Activated T-helper 2 cell treated with anti-CD3 and anti-CD28 coated beads, Interferon-gamma antibody, Interleukin-2, Interleukin-4, amounts not matched to agents 10 μg/mL and 5 μg/mL and 100 μg/mL, durations not matched to agents 14 hours and 24 hours and 36 hours (primary cell): ENCODE data around the gene YIF1B. TPM values are rescaled to one million over a fixed set of nuclear protein-coding genes. Genes with fewer than 3 reads are reported as not detected.

Experiments used
- DNase-seq: peaks from one replicate; pipeline ENCODE4 v3.0.0; 2021; ENCODE audit warnings: low spot score
- H3K27ac Mint-ChIP-seq: one replicate; pipeline ENCODE4 v1.8.0; 2021; ENCODE audit warnings: mixed read lengths
- H3K27me3 Mint-ChIP-seq: one replicate; pipeline ENCODE4 v1.8.0; 2021; ENCODE audit warnings: low read depth, mixed read lengths
- H3K36me3 Mint-ChIP-seq: one replicate; pipeline ENCODE4 v1.8.0; 2021; ENCODE audit warnings: low read depth, mixed read lengths
- H3K4me1 Mint-ChIP-seq: one replicate; pipeline ENCODE4 v1.8.0; 2021; ENCODE audit warnings: low read depth, mixed read lengths
- H3K4me3 Mint-ChIP-seq: one replicate; pipeline ENCODE4 v1.8.0; 2021; ENCODE audit warnings: low read depth, mild to moderate bottlenecking, moderate library complexity, mixed read lengths
- H3K9me3 Mint-ChIP-seq: one replicate; pipeline ENCODE4 v1.8.0; 2021; ENCODE audit warnings: mixed read lengths
- intact Hi-C: fragments of 100-400 bp; cut with micrococcal nuclease; formaldehyde crosslinking; loops from one replicate; pipeline ENCODE4 v1.15.1; 2023
- total RNA-seq: library from RNA; stranded (reverse); gene quantifications from 2 replicates; pipeline ENCODE4 v1.2.3, GENCODE V29; 2022

YIF1B gene
- total RNA-seq, 1 donor from 2014 or later, result 106 TPM

DNA sequence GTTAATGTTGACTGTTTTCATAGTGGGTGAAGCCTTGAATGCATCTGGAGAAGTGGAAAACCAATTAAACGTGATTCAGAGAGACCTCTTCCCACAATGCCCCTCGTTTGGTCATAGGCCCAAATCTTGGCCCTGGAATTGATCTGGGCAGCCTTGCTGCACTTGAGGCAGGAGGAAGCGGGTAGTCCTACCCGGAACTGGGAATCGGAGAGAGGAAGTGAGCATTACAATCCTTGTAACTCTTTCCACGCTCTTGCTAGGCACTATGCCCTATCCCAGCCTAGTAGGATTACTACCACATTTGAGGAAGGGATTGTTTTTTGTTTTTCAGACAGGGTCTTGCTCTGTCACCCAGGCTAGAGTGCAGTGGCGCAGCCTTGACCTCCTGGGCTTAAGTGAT is 7.5 kb upstream of the YIF1B start:
- H3K9me3 Mint-ChIP-seq, result no peaks in the 10 kb centered on the region
- intact Hi-C loops, result no loop called here
- H3K27ac Mint-ChIP-seq, result no peak overlapping the region
- H3K27me3 Mint-ChIP-seq, result no peaks in the 10 kb centered on the region
- no peak for DNase-seq
- peaks cover 29% of the 10 kb centered on the region for H3K4me1 Mint-ChIP-seq
- H3K4me3 Mint-ChIP-seq, result no peak overlapping the region
- peaks cover 47% of the 10 kb centered on the region for H3K36me3 Mint-ChIP-seq

DNA sequence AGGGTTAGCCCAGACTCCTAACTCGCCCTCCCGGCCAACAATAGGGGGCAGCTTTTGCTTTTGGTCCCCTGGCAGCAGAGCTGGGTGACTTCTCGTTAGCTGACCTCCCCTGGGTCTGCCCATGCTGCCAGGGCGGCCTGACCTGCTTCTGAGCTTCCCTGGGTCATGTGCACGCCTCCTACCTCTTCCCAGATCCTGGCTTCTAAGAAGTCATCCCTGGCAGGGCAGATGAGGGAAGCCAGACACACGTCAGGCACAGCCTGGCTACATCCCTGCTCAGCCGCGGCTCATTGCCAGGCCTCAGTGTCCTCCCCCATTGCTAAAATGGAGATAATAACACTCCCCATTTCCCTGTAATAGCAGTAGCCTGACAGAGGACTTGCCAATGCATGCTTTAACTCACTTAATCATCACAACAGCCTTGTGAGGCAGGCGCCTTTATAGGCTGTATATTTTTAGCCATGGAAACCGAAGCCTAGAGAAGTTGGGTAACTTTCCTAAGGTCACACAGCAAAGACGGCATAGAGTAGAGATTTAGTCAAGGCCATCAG is 6.0 kb upstream of the YIF1B start:
- Mint-ChIP-seq H3K9me3 (no peaks in the 10 kb centered on the region), H3K27ac (no peak overlapping the region), H3K36me3 (peaks cover 33% of the 10 kb centered on the region), H3K4me1 (peaks cover 40% of the 10 kb centered on the region), H3K4me3 (peak overlapping the region; percentile 86), H3K27me3 (no peaks in the 10 kb centered on the region)
- no peak for DNase-seq
- intact Hi-C loops, result no loop called here

DNA sequence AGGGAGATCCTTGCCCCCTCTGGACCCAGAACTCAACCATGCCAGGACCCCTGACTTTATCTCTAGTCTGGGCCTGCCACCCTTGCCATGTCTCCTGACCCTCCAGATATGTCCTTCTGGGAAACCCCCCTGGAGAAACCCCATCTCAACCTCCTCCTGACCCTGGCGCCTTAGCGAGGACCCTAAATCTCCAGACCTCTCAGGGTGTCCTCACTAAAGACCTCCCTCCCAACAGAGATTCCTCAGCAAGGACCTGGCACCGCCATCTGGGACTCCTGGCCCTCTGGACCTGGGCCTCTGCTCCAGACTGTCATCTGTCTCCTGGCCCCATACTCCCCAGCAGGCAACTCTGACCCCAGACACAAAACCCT is 5.2 kb upstream of the YIF1B start:
- intact Hi-C loops, result loop anchor here (1.0 kb wide), 1 partner anchor 53 kb away; the partner anchor contains the start of gene PSMD8
- Mint-ChIP-seq H3K4me3 (peak overlapping the region; percentile 86), H3K36me3 (peaks cover 27% of the 10 kb centered on the region), H3K9me3 (no peaks in the 10 kb centered on the region), H3K27me3 (no peaks in the 10 kb centered on the region), H3K4me1 (peaks cover 44% of the 10 kb centered on the region), H3K27ac (peak overlapping the region; percentile 21)
- no peak for DNase-seq

DNA sequence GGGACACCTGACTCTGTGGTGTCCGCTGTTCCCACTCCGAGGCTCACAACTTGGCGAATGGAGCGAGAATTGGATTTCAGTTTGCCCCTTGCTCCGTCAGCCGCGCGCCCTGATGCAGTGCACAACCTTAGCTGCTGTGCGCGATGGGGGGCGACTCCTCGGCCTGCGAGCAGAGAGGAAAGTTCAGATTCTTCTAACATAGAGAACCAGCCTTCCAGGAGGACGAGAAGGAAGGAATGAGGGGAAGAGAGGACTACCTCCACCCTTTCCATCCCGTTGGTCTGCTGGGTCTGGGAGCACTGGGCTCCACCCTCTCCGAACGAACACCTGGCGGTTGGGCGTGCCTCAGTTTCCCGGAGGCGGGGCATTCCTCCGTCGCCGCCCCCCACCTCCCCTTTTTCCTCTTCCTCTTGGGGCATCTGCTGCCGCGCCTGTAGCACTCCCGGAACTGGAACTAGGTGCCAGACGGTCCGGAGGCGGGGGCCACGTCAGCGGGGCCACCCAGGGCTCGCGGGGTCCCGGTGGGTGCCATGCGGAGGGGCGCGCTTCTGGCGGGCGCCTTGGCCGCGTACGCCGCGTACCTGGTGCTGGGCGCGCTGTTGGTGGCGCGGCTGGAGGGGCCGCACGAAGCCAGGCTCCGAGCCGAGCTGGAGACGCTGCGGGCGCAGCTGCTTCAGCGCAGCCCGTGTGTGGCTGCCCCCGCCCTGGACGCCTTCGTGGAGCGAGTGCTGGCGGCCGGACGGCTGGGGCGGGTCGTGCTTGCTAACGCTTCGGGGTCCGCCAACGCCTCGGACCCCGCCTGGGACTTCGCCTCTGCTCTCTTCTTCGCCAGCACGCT is 3.9 kb upstream of the YIF1B start, which contains the start of gene KCNK6:
TSS of gene KCNK6 (plus strand) at position 425 of the 838 bp plus-strand sequence. CDS start at position 531, 106 bp downstream.
- H3K4me3 Mint-ChIP-seq, result peak within 1 kb of the TSS; percentile 86
- peak within 1 kb of the TSS; percentile 49 for H3K27ac Mint-ChIP-seq
- intact Hi-C loops, result loop anchor here (1.0 to 5.0 kb wide), 4 partner anchors 55 to 533 kb away; partner anchors contain the start of genes EIF3K, MAP4K1 and PSMD8
- H3K4me1 Mint-ChIP-seq, result peaks cover 46% of the 10 kb centered on the region
- DNase-seq, result peak; percentile 49
- H3K36me3 Mint-ChIP-seq, result peaks cover 20% of the 10 kb centered on the region
- H3K9me3 Mint-ChIP-seq, result no peaks in the 10 kb centered on the region
- H3K27me3 Mint-ChIP-seq, result no peaks in the 10 kb centered on the region

DNA sequence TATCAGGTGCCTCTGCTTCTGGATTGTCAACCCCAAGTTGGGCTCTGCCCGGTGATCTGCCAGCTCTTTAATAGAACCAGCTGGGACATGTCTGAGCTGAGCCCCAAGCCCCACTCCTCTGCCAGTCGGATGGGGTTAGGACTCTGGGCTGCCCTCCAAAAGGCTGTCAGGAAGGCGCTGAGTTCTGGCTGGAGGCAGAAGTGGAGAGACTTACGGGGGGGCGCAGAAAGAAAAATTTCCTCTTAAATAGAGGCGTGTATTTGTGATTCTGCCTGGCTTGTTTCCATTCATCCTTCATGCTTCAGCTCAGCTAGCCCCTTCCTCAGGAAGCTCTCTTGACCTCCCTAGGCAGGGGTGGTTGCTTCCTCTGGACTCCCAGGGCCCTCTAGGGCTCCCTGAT is 2.9 kb upstream of the YIF1B start:
- Mint-ChIP-seq H3K9me3 (no peaks in the 10 kb centered on the region), H3K27ac (peak overlapping the region; percentile 30), H3K27me3 (no peaks in the 10 kb centered on the region), H3K4me1 (peaks cover 49% of the 10 kb centered on the region), H3K36me3 (peaks cover 17% of the 10 kb centered on the region), H3K4me3 (peak overlapping the region; percentile 86)
- intact Hi-C loops, result loop anchor here (5.0 kb wide), 3 partner anchors 86 to 534 kb away; partner anchors contain the start of genes EIF3K and MAP4K1
- DNase-seq, result no peak

DNA sequence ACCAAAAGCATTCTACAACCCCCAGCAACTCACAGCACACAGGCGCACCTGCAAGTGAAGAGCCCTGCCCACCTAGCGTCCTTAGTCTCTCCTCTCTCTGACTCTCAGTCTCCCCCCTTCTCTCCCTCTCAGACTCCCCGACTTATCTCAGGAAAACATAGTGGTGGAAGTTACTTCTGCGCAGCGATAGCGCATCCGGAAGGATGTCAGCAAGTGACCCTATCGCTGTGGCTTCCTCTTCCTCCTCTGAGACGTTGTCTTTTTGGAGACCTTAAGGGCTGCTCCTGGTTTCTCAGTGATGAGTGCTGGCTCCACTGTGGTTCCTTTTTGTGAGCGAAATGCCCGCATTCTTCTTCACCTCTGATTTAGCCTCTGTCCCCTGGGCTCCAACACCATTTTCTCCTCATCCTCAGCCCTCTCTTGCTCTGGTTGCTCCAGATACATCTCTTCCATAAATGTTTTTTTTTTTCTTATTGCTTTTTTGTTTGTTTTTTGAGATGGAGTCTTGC is 1.4 kb upstream of the YIF1B start:
- no peaks in the 10 kb centered on the region for H3K9me3 Mint-ChIP-seq
- intact Hi-C loops, result loop anchor here (2.0 to 5.0 kb wide), 4 partner anchors 52 to 535 kb away; partner anchors contain the start of genes EIF3K, MAP4K1 and SPINT2
- H3K4me1 Mint-ChIP-seq, result peaks cover 53% of the 10 kb centered on the region
- H3K4me3 Mint-ChIP-seq, result peak overlapping the region; percentile 84
- no peaks in the 10 kb centered on the region for H3K27me3 Mint-ChIP-seq
- peak; percentile 46 for DNase-seq
- peak overlapping the region; percentile 89 for H3K27ac Mint-ChIP-seq
- H3K36me3 Mint-ChIP-seq, result peaks cover 23% of the 10 kb centered on the region

DNA sequence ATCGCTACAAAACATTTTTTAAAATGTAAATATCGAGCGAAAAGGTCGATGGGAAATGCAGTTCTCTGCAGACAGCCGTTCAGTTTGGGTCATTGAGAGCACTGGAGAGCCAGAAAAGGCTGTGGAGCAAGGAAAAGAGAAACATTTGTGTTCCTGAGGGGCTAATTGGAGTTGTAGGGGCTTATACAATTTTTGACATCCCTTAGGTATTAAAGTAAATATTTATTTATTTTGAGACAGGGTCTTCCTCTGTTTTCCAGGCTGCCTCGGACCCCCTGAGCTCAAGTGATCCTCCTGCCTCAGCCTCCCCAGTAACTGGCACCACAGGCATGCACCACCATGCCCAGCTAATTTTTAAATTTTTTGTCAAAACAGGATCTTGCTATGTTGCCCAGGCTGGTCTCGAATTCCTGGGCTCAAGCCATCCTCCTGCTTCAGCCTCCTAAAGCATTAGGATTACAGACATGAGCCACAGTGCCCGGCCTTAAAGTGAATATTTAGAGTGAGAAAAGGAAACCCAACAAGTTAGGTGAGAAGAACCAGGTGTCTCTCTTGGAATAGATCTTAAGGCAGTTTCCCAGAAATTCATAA is 825 bp upstream of the YIF1B start:
- Mint-ChIP-seq H3K9me3 (no peaks in the 10 kb centered on the region), H3K36me3 (peaks cover 17% of the 10 kb centered on the region), H3K27me3 (no peaks in the 10 kb centered on the region), H3K4me1 (peaks cover 47% of the 10 kb centered on the region), H3K27ac (peak overlapping the region; percentile 89), H3K4me3 (peak overlapping the region; percentile 84)
- intact Hi-C loops, result loop anchor here (1.0 to 5.0 kb wide), 6 partner anchors 20 to 536 kb away; partner anchors contain the start of genes EIF3K, MAP4K1, PSMD8 and SPINT2
- DNase-seq, result no peak

DNA sequence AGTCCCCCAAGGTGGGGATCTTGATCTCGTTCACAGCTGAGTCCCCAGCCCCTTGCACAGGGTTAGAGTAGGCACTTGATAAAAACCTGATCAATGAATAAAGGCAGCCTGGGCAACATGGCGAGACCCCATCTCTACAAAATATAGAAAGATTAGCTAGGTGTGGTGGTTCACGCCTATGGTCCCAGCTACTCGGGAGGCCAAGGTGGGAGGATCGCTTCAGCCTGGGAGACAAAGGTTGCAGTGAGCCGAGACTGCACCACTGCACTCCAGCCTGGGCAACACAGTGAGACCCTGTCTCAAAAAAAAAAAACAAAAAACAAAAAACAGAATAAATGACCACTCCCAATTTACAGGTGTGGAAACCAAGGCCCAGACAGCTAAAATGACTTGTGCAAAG is 4.8 kb downstream of the YIF1B start:
- Mint-ChIP-seq H3K4me1 (peaks cover 11% of the 10 kb centered on the region), H3K27ac (no peak overlapping the region), H3K4me3 (no peak overlapping the region), H3K36me3 (peaks cover 33% of the 10 kb centered on the region), H3K9me3 (no peaks in the 10 kb centered on the region), H3K27me3 (no peaks in the 10 kb centered on the region)
- intact Hi-C loops, result no loop called here
- DNase-seq, result no peak

DNA sequence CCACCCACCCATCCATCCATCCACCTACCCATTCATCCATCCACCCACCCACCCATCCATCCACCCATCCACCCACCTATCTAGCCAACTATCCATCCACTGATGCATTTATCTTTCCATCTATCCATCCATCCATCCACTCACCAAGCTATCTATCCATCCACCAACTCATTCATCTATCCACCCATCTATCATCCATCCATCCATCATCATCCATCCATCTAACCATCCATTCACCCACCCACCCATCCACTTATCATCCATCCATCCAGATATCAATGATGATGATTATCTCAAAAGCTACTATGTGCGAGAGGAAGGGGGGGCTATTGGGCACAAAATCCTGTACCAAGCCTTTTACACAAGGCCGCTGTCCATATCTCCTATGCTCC is 5.5 kb downstream of the YIF1B start:
- Mint-ChIP-seq H3K27ac (no peak overlapping the region), H3K9me3 (no peaks in the 10 kb centered on the region), H3K27me3 (no peaks in the 10 kb centered on the region), H3K4me3 (no peak overlapping the region), H3K4me1 (peaks cover 10% of the 10 kb centered on the region), H3K36me3 (peaks cover 33% of the 10 kb centered on the region)
- no peak for DNase-seq
- intact Hi-C loops, result no loop called here

DNA sequence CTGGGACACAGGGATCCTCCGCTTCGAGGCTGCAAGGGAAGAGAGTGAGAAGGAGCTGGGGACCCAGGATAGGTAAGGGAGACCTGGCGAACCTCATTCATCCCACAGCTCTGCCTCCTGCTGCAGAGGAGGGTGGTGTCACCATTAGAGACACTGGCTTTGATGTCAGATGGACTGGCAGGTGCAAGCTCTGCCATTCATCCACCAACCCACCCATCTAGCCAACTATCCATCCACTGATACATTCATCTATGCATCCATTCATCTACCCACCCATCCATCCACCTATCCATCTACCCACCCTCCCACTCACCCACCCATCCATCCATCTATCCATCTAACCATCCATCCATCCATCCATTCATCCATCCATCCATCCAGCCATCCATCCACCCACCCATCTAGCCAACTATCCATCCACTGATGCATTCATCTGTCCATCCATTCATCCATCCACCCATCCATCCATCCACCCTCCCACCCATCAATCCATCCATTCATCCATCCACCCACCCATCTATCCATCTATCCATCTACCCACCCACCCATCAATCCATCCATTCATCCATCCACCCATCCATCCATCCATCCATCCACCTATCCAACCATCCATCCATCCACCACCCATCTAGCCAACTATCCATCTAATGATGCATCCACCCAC is 6.0 kb downstream of the YIF1B start:
- intact Hi-C loops, result no loop called here
- Mint-ChIP-seq H3K36me3 (peaks cover 36% of the 10 kb centered on the region), H3K9me3 (no peaks in the 10 kb centered on the region), H3K27me3 (no peaks in the 10 kb centered on the region), H3K4me1 (peaks cover 8% of the 10 kb centered on the region), H3K27ac (no peak overlapping the region), H3K4me3 (no peak overlapping the region)
- no peak for DNase-seq

DNA sequence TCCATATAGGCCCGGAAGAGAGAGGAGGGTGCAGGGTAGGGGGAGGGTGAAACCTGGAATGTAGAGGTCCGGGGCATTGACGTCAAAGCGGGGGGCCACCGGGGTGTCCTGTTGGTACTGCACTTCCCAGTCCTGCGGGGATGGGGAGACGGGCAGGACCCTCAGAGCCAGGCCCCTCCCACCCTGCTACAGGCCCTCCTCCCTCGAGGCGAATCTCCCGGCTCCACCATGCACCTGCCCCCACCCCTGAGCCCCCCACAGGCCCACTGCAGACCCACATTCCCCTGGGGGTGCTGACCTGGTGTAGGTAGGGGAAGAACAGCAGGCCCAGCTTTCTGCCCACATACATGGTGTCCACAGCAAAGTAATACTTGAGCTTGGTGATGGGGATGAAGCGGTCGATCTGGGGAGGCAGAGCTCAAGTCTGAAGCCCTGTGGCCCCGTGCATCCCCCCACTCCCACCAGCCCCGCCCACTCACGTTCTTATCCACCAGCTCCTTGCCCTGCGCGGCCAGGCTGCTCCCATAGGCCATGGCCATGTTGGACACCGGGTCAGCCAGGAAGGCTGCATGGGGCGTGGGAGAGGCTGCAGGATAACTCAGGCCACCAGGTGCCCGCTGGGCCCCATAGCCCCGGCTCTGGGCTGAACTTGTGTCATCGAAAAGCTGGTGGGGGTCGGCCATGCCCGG is 6.7 kb downstream of the YIF1B start:
- H3K4me1 Mint-ChIP-seq, result peaks cover 8% of the 10 kb centered on the region
- intact Hi-C loops, result no loop called here
- no peak for DNase-seq
- H3K4me3 Mint-ChIP-seq, result no peak overlapping the region
- no peak overlapping the region for H3K27ac Mint-ChIP-seq
- no peaks in the 10 kb centered on the region for H3K9me3 Mint-ChIP-seq
- peaks cover 38% of the 10 kb centered on the region for H3K36me3 Mint-ChIP-seq
- H3K27me3 Mint-ChIP-seq, result no peaks in the 10 kb centered on the region
